Epithelial cell of prostate (primary cell): ENCODE data around the gene POU2F3.

Source experiments
- DNase-seq: peaks from one replicate; pipeline ENCODE4 v3.0.0-alpha.2; 2011; ENCODE audit warnings: low read depth, low spot score
- H3K27ac ChIP-seq: fragments of 450-650 bp; 2 replicates; pipeline ENCODE4 v1.5.1; 2017; ENCODE audit warnings: mild to moderate bottlenecking

POU2F3 gene

GRCh38 chr11:120358729-120359128 is 118.8 kb downstream of the POU2F3 start:
- no peak overlapping the region for H3K27ac ChIP-seq

GRCh38 chr11:120363436-120363835 is 123.5 kb downstream of the POU2F3 start:
- no peak overlapping the region for H3K27ac ChIP-seq
- no peak for DNase-seq

More at GRCh38 chr11:120358729-120359128, 118.8 kb downstream of the POU2F3 start:
- DNase-seq, result no peak

GRCh38 chr11:120365512-120365911 is 125.6 kb downstream of the POU2F3 start:
- H3K27ac ChIP-seq, result no peak overlapping the region
- no peak for DNase-seq
